ENCODE measurements around the gene IQCM. TPM values are rescaled to one million over a fixed set of nuclear protein-coding genes. Genes with fewer than 3 reads are reported as not detected.

The IQCM gene
- total RNA-seq, 1 donor from 2014 or later, result not detected

DNA sequence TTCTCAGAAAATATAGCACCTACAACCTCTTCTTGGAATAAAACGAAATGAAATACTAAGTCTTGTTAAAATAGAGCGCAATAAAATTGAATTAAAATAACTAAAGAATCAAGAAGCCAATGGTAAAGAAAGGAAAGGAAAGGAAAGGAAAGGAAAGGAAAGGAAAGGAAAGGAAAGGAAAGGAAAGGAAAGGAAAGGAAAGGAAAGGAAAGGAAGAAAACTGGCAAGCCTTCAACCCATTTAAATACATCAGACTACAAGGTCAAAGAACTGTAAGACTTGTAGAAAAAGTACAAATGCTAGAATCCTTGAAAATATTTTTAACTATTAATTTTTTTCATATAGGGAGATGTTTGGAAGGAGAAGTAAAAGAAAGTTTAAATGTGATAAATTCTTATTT, 372.1 kb downstream of the IQCM start:
- no peaks in the 10 kb centered on the region for H3K36me3 Mint-ChIP-seq (ENCODE audit: low read depth)
- TF ChIP-seq, protein P1, sequence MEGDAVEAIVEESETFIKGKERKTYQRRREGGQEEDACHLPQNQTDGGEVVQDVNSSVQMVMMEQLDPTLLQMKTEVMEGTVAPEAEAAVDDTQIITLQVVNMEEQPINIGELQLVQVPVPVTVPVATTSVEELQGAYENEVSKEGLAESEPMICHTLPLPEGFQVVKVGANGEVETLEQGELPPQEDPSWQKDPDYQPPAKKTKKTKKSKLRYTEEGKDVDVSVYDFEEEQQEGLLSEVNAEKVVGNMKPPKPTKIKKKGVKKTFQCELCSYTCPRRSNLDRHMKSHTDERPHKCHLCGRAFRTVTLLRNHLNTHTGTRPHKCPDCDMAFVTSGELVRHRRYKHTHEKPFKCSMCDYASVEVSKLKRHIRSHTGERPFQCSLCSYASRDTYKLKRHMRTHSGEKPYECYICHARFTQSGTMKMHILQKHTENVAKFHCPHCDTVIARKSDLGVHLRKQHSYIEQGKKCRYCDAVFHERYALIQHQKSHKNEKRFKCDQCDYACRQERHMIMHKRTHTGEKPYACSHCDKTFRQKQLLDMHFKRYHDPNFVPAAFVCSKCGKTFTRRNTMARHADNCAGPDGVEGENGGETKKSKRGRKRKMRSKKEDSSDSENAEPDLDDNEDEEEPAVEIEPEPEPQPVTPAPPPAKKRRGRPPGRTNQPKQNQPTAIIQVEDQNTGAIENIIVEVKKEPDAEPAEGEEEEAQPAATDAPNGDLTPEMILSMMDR (IDR thresholded peaks at IDR 0.05), result no peak
- no peak overlapping the region for H3K27ac Mint-ChIP-seq (ENCODE audit: unreplicated experiment)
- no peaks in the 10 kb centered on the region for H3K4me1 Mint-ChIP-seq (ENCODE audit: low read depth)
- DNase-seq (ENCODE audit: low spot score), result no peak
- no peak overlapping the region for H3K4me3 Mint-ChIP-seq (ENCODE audit: unreplicated experiment)
- peaks cover 11% of the 10 kb centered on the region for H3K27me3 Mint-ChIP-seq (ENCODE audit: low read depth)
- no peaks in the 10 kb centered on the region for H3K9me3 Mint-ChIP-seq (ENCODE audit: low read depth)

GRCh38 chr4:149441338-149441737, 374.3 kb downstream of the IQCM start:
- Mint-ChIP-seq H3K9me3 (ENCODE audit: low read depth) (no peaks in the 10 kb centered on the region), H3K4me1 (ENCODE audit: low read depth) (no peaks in the 10 kb centered on the region), H3K4me3 (ENCODE audit: unreplicated experiment) (no peak overlapping the region), H3K27me3 (ENCODE audit: low read depth) (peaks cover 7% of the 10 kb centered on the region), H3K27ac (ENCODE audit: unreplicated experiment) (no peak overlapping the region), H3K36me3 (ENCODE audit: low read depth) (no peaks in the 10 kb centered on the region)
- TF ChIP-seq, protein P1 (IDR thresholded peaks at IDR 0.05), result no peak
- no peak for DNase-seq (ENCODE audit: low spot score)

- Mint-ChIP-seq H3K27ac (ENCODE audit: unreplicated experiment) (no peak overlapping the region), H3K9me3 (ENCODE audit: low read depth) (no peaks in the 10 kb centered on the region), H3K36me3 (ENCODE audit: low read depth) (no peaks in the 10 kb centered on the region), H3K4me3 (ENCODE audit: unreplicated experiment) (no peak overlapping the region), H3K4me1 (ENCODE audit: low read depth) (no peaks in the 10 kb centered on the region), H3K27me3 (ENCODE audit: low read depth) (peaks cover 2% of the 10 kb centered on the region)
- DNase-seq (ENCODE audit: low spot score), result no peak
- TF ChIP-seq, protein P1 (IDR thresholded peaks at IDR 0.05), result no peak
These were observed 389.2 kb downstream of the IQCM start for GRCh38 chr4:149426461-149426860.

DNA sequence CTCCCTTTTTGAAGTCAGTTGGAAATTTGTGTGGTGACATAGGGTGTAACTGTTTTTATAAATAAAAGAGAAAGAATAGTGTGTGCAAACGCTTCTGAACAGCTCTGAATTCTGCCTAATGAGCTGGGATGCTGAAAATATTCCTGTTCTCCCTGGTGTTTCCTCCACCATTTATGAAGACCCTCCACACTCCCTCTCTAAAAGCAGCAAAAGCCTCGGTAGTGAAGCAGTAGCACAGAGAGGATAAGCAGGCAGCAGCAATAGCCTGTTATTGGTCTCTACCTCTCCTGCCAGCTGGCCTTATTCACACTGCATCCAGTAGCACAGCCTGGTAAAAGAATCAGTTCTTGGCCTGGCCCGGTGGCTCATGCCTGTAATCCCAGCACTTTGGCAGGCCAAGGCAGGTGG, 406.1 kb downstream of the IQCM start:
- DNase-seq (ENCODE audit: low spot score), result no peak
- H3K9me3 Mint-ChIP-seq (ENCODE audit: low read depth), result peaks cover 3% of the 10 kb centered on the region
- TF ChIP-seq, protein P1 (IDR thresholded peaks at IDR 0.05), result no peak
- H3K27ac Mint-ChIP-seq (ENCODE audit: unreplicated experiment), result no peak overlapping the region
- H3K4me1 Mint-ChIP-seq (ENCODE audit: low read depth), result no peaks in the 10 kb centered on the region
- no peak overlapping the region for H3K4me3 Mint-ChIP-seq (ENCODE audit: unreplicated experiment)
- no peaks in the 10 kb centered on the region for H3K36me3 Mint-ChIP-seq (ENCODE audit: low read depth)
- peaks cover 16% of the 10 kb centered on the region for H3K27me3 Mint-ChIP-seq (ENCODE audit: low read depth)

DNA sequence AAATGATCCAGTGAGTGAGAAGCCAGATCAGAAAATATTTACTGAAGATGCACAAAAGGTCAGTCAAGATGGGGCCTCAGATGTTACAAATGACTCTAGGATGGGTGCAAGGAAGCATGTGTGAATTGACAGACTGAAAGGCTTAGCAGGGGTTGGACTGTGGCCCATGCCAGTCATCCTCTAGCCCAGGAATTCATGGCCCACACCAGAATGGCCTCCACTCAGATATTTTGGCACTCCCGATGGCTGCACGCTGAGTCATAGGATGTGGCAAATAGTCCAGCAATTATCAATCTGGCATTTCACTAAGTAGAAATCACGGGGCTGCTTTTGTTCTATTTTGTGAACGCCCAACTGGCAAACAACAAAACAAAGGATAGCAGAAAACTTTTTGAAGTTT, 406.5 kb downstream of the IQCM start:
- Mint-ChIP-seq H3K27ac (ENCODE audit: unreplicated experiment) (no peak overlapping the region), H3K4me3 (ENCODE audit: unreplicated experiment) (no peak overlapping the region), H3K36me3 (ENCODE audit: low read depth) (no peaks in the 10 kb centered on the region), H3K27me3 (ENCODE audit: low read depth) (peaks cover 16% of the 10 kb centered on the region), H3K9me3 (ENCODE audit: low read depth) (peaks cover 3% of the 10 kb centered on the region), H3K4me1 (ENCODE audit: low read depth) (no peaks in the 10 kb centered on the region)
- DNase-seq (ENCODE audit: low spot score), result no peak
- TF ChIP-seq, protein P1 (IDR thresholded peaks at IDR 0.05), result no peak

Data from chondrocyte (in vitro differentiated cells).